Keratinocyte (primary cell): ENCODE results near the gene LRRC46. TPM values are rescaled to one million over a fixed set of nuclear protein-coding genes. Genes with fewer than 3 reads are reported as not detected.

Experiments used
- DNase-seq: peaks from one replicate; pipeline ENCODE4 v3.0.0-alpha.2; 2011; ENCODE audit warnings: low read depth, missing footprints, low spot score
- FAIRE-seq: peaks from 2 replicates; lab custom pipeline; 2011; peaks lifted over from hg19 to GRCh38; lab: Jason Lieb, UNC
- H2AFZ ChIP-seq: 2 replicates; pipeline ENCODE4 v1.6.0; 2012; ENCODE audit warnings: low read length, control low read depth, inconsistent platforms; ENCODE audit not compliant: control insufficient read depth
- H3K27ac ChIP-seq: 2 replicates; pipeline ENCODE4 v1.5.1; 2011; ENCODE audit warnings: low read length; ENCODE audit not compliant: control insufficient read depth, insufficient read depth
- H3K27me3 ChIP-seq: 3 replicates; pipeline ENCODE4 v1.6.0; 2011; ENCODE audit warnings: low read length; ENCODE audit not compliant: control insufficient read depth, insufficient read depth; ENCODE audit errors: extremely low read depth
- H3K36me3 ChIP-seq, 2 experiments: 2 replicates in 1 of 2; 3 replicates in 1 of 2; pipeline ENCODE4 v1.5.1; 2011; ENCODE audit warnings: low read length in 2 of 2, mild to moderate bottlenecking in 1 of 2; ENCODE audit not compliant: control insufficient read depth in 2 of 2, insufficient read depth in 2 of 2; ENCODE audit errors: extremely low read depth in 1 of 2
- H3K4me1 ChIP-seq: 3 replicates; pipeline ENCODE4 v1.5.1; 2011; ENCODE audit warnings: low read length; ENCODE audit not compliant: control insufficient read depth, insufficient read depth; ENCODE audit errors: extremely low read depth
- H3K4me2 ChIP-seq: 3 replicates; pipeline ENCODE4 v1.6.0; 2011; ENCODE audit warnings: low read depth, low read length; ENCODE audit not compliant: control insufficient read depth, insufficient read depth; ENCODE audit errors: extremely low read depth
- H3K4me3 ChIP-seq, 3 experiments: fragments of 200-600 bp in 1 of 3; sonication (generic) in 1 of 3; 2 replicates in 2 of 3; 3 replicates in 1 of 3; pipeline ENCODE4 v1.5.1; 2011 to 2016; ENCODE audit warnings: low read length in 3 of 3, mild to moderate bottlenecking in 3 of 3, control low read depth in 2 of 3, inconsistent platforms in 1 of 3, low read depth in 1 of 3, mixed read lengths in 1 of 3, mixed run types in 1 of 3, moderate library complexity in 1 of 3; ENCODE audit not compliant: control insufficient read depth in 2 of 3, insufficient read depth in 2 of 3; ENCODE audit errors: extremely low read depth in 1 of 3
- H3K79me2 ChIP-seq: 2 replicates; pipeline ENCODE4 v1.6.0; 2012; ENCODE audit warnings: low read length; ENCODE audit not compliant: control insufficient read depth, insufficient read depth
- H3K9ac ChIP-seq: 3 replicates; pipeline ENCODE4 v1.6.0; 2011; ENCODE audit warnings: low read length; ENCODE audit not compliant: control insufficient read depth, insufficient read depth; ENCODE audit errors: extremely low read depth
- H3K9me1 ChIP-seq: 3 replicates; pipeline ENCODE4 v1.6.0; 2011; ENCODE audit warnings: low read length; ENCODE audit not compliant: control insufficient read depth, insufficient read depth; ENCODE audit errors: extremely low read depth
- H3K9me3 ChIP-seq: 2 replicates; pipeline ENCODE4 v1.5.1; 2012; ENCODE audit warnings: low read depth, low read length; ENCODE audit not compliant: control insufficient read depth
- H4K20me1 ChIP-seq: 3 replicates; pipeline ENCODE4 v1.6.0; 2011; ENCODE audit warnings: low read length; ENCODE audit not compliant: control insufficient read depth, insufficient read depth; ENCODE audit errors: extremely low read depth
- EZH2 ChIP-seq: IDR thresholded peaks from one replicate; pipeline ENCODE4 v1.6.1; 2012; ENCODE audit warnings: inconsistent platforms, mild to moderate bottlenecking, low read length, moderate library complexity
- dilution Hi-C: fragments of 300-500 bp; cut with MboI; formaldehyde crosslinking; loops from one replicate; pipeline ENCODE4 v1.7.0; 2020; ENCODE audit warnings: low sequenced_read_pairs; ENCODE audit not compliant: extremely low pct_ligation_motif_present
- polyA plus RNA-seq, 5 experiments: library from polyadenylated mRNA; depleted of rRNA in 3 of 5; stranded (reverse) in 3 of 5; stranded (forward) in 1 of 5; unstranded in 1 of 5; fragments of >200 nt; gene quantifications; 1 replicate in 1 of 5; 2 replicates in 3 of 5; 3 replicates in 1 of 5; pipeline versions ENCODE4 v1.2.1 to v1.2.3, GENCODE V29; 2011 to 2012; ENCODE audit warnings: missing spikeins in 2 of 5, low read depth in 1 of 5, low replicate concordance in 1 of 5
- TF ChIP-seq, protein P1 (sequence below), 3 experiments: IDR thresholded peaks in 1 of 3; conservative IDR thresholded peaks in 1 of 3; optimal IDR thresholded peaks in 1 of 3; 2 replicates in 2 of 3; 3 replicates in 1 of 3; pipeline versions ENCODE3 to v1.5.1; 2011; ENCODE audit warnings: low read length in 3 of 3, mild to moderate bottlenecking in 3 of 3, moderate library complexity in 2 of 3, control low read depth in 1 of 3, inconsistent platforms in 1 of 3; ENCODE audit not compliant: insufficient read depth in 2 of 3; ENCODE audit errors: extremely low read depth in 1 of 3

LRRC46 gene
- polyA plus RNA-seq, 1 donor (not counting 4 experiments of a cell fraction or from before 2014, with no cell fraction given), result 0.43 TPM

DNA sequence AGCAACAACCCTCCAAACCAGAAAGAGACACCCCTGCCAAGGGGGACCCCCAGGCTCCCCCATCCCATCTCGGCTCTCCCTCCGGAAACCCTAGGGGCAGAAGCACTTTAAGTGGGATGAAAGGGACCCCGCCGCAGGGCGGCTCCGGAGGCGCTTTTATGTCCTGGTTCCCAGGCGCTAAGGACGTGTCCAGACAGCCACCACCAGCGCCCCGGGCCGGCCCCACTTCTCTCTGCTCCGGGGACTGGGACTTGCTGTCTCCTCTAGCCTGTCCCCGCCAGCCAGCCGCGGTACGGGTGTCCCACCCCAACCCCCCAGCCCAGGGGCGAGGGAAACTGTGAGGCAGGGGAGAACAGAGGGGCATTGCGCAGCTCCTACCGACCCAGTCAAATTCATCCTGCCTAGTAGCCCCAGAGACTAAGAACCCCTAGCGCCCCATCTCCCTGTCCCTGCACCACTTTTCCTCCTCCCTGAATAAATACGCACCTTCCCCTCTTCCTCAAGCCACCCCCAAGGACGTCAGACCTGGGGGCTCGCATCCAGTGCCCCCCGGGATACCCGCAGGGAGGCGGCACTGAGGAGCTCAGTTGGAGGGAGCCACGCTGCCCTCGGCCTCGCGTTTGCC is 15.4 kb downstream of the LRRC46 start:
- Histone ChIP-seq H2AFZ (no peak overlapping the region), H3K4me1 (peaks cover 40% of the 10 kb centered on the region), H3K9ac (no peak overlapping the region), H3K9me1 (no peaks in the 10 kb centered on the region), H3K36me3 (peaks cover 0 to 1% of the 10 kb centered on the region in 2 experiments), H3K9me3 (no peaks in the 10 kb centered on the region), H3K79me2 (peaks cover 2% of the 10 kb centered on the region), H3K4me3 (peak overlapping the region; percentile 7 to 29 (median 15)), H3K27ac (no peak overlapping the region), H3K4me2 (peak overlapping the region; percentile 57), H3K27me3 (peaks cover 3% of the 10 kb centered on the region), H4K20me1 (no peaks in the 10 kb centered on the region)
- TF ChIP-seq, protein P1, sequence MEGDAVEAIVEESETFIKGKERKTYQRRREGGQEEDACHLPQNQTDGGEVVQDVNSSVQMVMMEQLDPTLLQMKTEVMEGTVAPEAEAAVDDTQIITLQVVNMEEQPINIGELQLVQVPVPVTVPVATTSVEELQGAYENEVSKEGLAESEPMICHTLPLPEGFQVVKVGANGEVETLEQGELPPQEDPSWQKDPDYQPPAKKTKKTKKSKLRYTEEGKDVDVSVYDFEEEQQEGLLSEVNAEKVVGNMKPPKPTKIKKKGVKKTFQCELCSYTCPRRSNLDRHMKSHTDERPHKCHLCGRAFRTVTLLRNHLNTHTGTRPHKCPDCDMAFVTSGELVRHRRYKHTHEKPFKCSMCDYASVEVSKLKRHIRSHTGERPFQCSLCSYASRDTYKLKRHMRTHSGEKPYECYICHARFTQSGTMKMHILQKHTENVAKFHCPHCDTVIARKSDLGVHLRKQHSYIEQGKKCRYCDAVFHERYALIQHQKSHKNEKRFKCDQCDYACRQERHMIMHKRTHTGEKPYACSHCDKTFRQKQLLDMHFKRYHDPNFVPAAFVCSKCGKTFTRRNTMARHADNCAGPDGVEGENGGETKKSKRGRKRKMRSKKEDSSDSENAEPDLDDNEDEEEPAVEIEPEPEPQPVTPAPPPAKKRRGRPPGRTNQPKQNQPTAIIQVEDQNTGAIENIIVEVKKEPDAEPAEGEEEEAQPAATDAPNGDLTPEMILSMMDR (optimal IDR thresholded peaks at IDR 0.05 in 1 of 3, IDR thresholded peaks at IDR 0.05 in 1 of 3, conservative IDR thresholded peaks at IDR 0.05 in 1 of 3; ENCODE audit: extremely low read depth in 1 of 3, insufficient read depth in 2 of 3, low read length in 3 of 3), result no peak
- TF ChIP-seq EZH2, result no peak
- FAIRE-seq (no peak), DNase-seq (no peak)
- dilution Hi-C loops, result no loop called here

DNA sequence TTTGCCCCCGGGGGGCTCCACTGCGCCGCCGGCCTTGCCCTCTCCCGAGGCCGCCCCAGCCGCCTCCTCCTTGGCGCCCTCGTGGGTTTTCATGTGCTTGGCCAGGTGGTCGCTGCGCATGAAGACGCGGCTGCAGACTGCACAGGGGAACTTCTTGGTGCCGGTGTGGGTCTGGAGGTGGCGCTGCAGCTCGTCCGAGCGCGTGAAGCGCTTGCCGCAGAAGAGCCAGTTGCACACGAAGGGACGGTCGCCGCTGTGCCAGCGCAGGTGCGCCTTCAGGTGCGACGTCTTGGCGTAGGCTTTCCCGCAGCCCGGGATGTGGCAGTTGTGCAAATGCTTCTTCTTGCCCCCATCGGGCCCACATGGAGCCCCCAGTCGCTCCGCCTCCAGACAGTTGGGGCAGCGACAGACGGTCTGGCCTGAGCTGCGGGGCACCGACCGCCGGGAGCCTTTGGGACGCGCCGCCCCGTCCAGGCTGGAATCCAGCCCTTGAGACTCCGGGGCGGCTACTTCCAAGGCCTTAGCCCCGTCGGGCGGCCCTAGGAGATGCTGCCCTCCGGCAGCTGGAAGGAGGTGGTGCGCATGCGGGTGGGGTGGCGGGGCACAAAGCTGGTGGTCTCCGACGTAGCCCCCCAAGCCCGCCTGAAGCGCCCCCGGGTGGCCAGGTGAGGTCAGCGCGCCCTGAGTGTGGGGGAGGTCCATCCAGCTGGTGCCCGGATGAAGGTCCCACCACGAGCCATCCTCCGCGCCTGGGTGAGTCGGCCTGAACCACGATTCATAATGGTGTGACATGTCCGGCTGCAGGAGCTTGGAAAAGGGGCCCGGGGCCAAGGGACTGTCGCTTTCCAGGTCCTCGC is 16.1 kb downstream of the LRRC46 start:
- FAIRE-seq (no peak), DNase-seq (no peak)
- Histone ChIP-seq H3K9me3 (no peaks in the 10 kb centered on the region), H3K36me3 (peaks cover 0 to 1% of the 10 kb centered on the region in 2 experiments), H3K27me3 (peaks cover 10% of the 10 kb centered on the region), H3K4me3 (no peak overlapping the region), H2AFZ (no peak overlapping the region), H3K4me1 (peaks cover 43% of the 10 kb centered on the region), H3K79me2 (peaks cover 2% of the 10 kb centered on the region), H3K9me1 (no peaks in the 10 kb centered on the region), H3K4me2 (peak overlapping the region; percentile 57), H3K27ac (no peak overlapping the region), H3K9ac (no peak overlapping the region), H4K20me1 (no peaks in the 10 kb centered on the region)
- TF ChIP-seq, protein P1 (optimal IDR thresholded peaks at IDR 0.05 in 1 of 3, IDR thresholded peaks at IDR 0.05 in 1 of 3, conservative IDR thresholded peaks at IDR 0.05 in 1 of 3; ENCODE audit: extremely low read depth in 1 of 3, insufficient read depth in 2 of 3, low read length in 3 of 3), result peak in 2 of 3 experiments; percentile 56 to 63
- TF ChIP-seq EZH2, result no peak
- dilution Hi-C loops, result no loop called here
